C1 segment of cervical spinal cord (tissue), 14 donors: ENCODE measurements around the gene LAGE3.

Source experiments
- DNase-seq, 14 donors: peaks; one replicate each; lab custom pipeline; 2025; lab: John Stamatoyannopoulos, UW

LAGE3 gene

GRCh38 chrX:154478728-154479622, at the start of gene LAGE3:
Gene LAGE3 (minus strand): TSS chrX:154479281. CDS start chrX:154478915, 366 bp downstream.
- DNase-seq = peak; percentile 21 to 91 (median 85)

DNA sequence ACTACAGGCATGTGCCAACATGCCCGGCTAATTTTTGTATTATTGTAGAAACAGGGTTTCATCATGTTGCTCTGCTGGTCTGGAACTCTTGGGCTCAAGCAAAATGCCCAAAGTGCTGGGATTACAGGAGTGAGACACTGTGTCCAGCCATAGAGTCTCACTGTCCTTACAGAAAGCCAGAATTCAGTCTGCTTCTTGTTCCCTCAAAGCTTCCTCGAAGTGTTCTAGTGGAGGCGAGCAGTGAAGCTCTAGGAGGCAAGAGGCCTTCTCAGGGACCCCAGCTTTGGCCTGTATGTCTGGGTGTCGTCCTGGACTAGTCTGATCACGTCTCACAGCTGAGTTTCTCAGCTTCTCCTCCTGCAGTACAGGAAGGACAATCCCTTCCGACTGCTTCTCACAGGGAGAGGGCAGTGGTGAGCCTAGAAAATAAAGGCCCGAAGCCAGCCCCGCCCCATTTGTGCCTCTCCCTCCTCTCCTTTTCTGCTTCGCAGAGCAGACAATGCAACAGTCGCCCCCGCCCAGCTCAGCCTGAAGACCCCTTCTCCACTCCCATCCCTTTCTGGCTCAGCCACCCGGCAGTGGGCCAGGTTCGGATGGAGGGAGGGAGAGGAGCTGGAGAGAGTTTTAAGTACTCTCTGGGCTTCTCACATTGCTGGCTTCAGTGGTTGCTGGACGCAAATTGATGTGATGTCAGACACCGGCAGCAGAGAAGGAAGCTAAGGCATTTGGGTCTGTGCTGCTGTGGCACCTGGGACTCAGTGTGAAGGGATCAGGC, 48.0 kb upstream of the LAGE3 start:
- peak in 12 of 14 donors; percentile 6 to 71 (median 51) for DNase-seq

GRCh38 chrX:154525606-154526490, 46.8 kb upstream of the LAGE3 start:
- no peak for DNase-seq

GRCh38 chrX:154519389-154519788, 40.3 kb upstream of the LAGE3 start:
- no peak for DNase-seq

DNA sequence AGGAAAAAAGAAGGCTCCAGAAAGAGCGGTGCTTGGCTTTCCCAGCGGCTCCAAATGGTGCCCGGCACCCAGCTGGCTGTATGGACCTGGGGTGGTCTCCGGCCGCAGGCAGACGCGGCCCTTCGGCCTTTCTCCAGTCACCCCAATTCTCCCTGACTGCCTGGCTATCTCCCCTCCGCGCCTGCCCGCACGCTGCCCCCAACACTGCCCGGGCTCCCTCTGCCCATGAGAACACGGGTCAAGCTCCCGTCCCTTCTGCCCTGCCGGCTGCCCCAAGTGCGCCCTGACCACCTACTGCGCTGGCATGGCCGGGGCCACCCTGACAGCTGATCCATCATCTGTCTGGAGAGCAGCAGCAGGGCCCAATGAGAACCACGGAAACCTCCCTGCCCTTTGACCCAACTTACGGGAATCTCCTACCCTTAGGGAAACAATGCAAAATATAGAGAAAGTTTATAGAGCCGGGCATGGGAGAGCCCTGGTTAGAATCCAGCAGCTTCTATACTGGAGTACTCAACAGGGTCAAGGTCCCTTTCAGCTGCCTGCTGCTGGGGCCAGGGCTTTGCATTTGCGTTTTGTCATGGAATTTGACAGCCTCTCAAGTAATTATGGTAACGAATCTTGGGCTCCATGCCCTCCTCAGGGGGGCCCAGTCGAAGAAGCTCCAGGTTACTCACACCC, 38.2 kb upstream of the LAGE3 start:
- DNase-seq = peak in 6 of 14 donors; percentile 22 to 55 (median 28)

GRCh38 chrX:154516656-154517100, 37.6 kb upstream of the LAGE3 start:
- peak in 5 of 14 donors; percentile 23 to 47 (median 39) for DNase-seq

DNA sequence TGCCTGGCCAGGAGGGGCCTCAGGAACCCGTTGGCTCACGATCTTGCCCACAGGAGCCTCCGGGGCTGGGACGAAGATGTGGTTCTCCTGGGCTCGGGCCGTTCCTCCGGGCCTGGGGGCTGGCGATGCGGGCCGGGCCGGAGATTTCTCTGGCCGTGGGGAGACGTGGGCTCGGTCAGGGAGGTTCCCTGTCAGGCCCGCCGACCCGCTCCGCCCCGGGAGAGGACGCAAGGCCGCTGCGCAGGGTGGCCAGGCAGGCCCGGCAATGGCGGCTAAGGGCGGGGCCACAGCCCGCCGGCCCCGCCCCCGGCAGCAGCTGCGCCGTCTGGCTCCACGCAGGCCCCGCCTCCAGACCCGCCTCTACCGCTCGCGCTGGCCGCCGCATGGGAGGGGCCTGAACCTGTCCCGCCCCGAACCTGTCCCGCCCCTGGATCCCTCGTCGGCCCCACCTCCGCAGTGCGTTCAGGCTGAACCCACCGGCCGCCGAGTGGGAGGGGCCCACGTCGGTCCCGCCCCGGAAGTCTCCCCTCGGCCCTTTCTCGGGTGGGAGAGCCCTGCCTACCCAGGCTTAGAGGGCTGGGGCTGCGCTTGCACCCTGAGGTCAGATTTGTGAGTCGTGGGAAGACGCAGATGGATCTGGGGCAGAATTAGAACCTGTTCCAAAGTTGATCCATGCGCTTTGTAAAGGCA, 37.0 kb upstream of the LAGE3 start, which contains the start of gene FAM3A:
Gene FAM3A (minus strand): TSS at position 267 of the 690 bp plus-strand sequence. CDS start 460 bp downstream, outside the sequence.
- DNase-seq = peak; percentile 31 to 92 (median 83)

- DNase-seq = no peak
These were observed 36.2 kb upstream of the LAGE3 start for GRCh38 chrX:154515090-154515965.

GRCh38 chrX:154513716-154514115, 34.6 kb upstream of the LAGE3 start:
- DNase-seq = no peak

- no peak for DNase-seq
These were observed 33.9 kb upstream of the LAGE3 start for GRCh38 chrX:154512879-154513553.

DNA sequence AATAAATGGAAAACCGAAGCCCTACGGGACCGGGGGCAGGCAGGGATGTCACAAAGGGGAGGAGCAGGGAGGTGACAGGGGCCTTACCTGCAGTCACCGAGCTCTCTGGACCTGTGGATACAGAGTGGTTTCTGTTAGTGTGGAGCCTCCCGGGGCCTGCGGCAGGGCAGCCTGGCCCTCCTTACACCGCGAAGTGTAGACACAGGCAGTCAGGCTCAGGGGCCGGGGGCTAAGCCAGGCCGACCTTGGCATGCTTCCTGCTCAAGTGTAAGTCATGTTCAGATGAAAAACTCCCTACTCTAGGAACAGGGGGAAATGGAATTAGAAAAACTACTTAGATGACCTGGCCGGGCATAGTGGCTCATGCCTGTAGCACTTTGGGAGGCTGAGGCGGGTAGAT, 32.7 kb upstream of the LAGE3 start:
- no peak for DNase-seq

DNA sequence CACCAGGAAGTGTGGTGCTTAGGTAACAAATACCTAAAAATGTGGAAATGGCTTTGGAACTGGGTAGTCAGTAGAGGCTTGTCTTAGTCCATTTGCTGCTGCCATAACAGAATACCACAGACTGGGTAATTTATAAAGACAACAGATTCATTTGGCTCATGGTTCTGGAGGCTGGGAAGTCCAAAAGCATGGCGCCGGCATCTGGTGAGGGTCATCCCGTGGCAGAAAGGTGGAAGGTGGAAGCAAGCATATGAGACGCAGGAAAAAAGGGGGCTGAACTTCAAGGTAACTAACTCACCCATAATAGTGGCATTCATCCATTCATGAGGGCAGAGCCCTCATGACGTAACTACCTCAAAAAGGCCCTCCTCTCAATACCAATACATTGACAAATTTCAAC, 30.4 kb upstream of the LAGE3 start:
- DNase-seq = no peak

- DNase-seq = no peak
These were observed 29.3 kb upstream of the LAGE3 start for GRCh38 chrX:154508384-154508745.

DNA sequence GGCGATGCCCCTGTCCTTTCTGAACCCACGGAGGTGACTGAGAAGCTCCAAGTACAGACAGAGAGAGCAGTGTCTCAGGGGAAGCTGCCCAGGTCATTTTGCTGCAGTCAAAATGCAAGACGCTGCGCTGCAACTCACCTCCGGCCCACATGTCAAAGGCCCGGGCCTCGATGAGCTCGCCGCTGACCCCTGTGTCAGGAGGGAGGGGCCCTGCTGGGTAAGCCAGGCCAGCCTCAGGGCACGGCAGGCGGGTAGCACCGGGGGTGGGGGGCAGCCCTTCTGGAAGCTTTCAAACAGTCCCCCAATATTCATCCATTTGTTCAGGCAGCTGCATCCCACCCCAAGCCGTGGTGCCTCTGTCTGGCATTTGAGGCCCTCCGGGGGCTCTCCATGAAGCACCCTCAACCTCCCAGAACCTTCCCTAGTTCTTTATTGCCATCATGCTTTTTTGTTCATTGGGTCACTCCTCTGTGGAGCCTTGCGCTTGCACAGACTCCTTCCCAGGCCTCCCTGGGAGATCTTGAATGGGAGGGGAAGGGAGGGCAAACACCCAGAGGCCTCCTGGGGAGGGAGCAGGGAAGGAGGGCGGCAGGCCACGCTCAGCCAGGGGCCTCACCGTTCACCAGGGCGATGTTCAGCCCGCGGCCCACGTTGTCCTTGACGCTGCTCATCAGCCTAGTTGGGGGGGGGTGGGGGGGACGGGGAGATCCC, 28.7 kb upstream of the LAGE3 start:
- DNase-seq = no peak

GRCh38 chrX:154506483-154507332, 27.6 kb upstream of the LAGE3 start:
- DNase-seq = no peak

DNA sequence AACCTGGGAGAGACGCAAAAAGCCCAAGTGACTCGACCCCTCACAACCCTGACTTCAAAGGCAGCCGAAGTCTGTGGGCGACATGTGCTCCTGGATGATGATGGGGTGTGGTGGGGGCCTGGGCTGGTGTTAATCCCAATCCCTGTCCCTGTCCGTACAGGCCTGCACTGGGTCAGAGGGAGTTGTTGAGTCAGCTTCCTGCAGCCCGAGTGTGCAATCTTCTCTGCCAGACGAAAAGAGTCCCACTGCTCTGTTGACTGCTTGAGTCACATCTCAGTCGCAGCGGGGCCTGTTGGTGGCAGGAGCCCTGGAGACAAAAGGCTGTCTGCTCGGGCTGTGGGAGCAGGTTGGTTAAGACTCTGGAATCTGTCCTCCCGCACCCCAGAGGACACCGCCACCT, 26.7 kb upstream of the LAGE3 start:
- DNase-seq = no peak

- DNase-seq = no peak
These were observed 23.9 kb upstream of the LAGE3 start for GRCh38 chrX:154502989-154503388.
